GM12878 (cell line): ENCODE measurements around the gene PREB. TPM values are rescaled to one million over a fixed set of nuclear protein-coding genes. Genes with fewer than 3 reads are reported as not detected.
A peak's percentile ranks its signal among the peaks of the same experiment; 100 is the strongest.

ENCODE experiments used
- ATAC-seq: fragments of 200-7000 bp; cut with Tn5 transposase; 3 replicates; pipeline ENCODE4 v1.9.1; 2020; ENCODE audit warnings: mild to moderate bottlenecking, moderate library complexity
- BruUV-seq: library from RNA; stranded (reverse); fragments of 400-500 nt; replicated peaks from 2 replicates; lab custom pipeline; 2021; lab: Mats Ljungman, UMichigan
- CTCF ChIA-PET: fragments of 300-600 bp; sonication (Branson Sonifier 250); formaldehyde crosslinking; extraction: SDS; loops from one replicate; lab custom pipeline; 2021; ENCODE audit warnings: inconsistent platforms; lab: Yijun Ruan, JAX
- POLR2A ChIA-PET: fragments of 350-600 bp; formaldehyde crosslinking; extraction: SDS; loops from one replicate; lab custom pipeline; 2021; ENCODE audit warnings: inconsistent platforms; lab: Charles Lee
- RAD21 ChIA-PET: fragments of 300-600 bp; sonication (Branson Sonifier 250); formaldehyde crosslinking; loops from one replicate; lab custom pipeline; 2023; ENCODE audit warnings: antibody characterized with exemption; ENCODE audit not compliant: unreplicated experiment; lab: Charles Lee
- SMC1A ChIA-PET: fragments of 300-600 bp; sonication (Branson Sonifier 250); formaldehyde crosslinking; loops from one replicate; lab custom pipeline; 2023; ENCODE audit not compliant: unreplicated experiment, uncharacterized antibody; lab: Charles Lee
- DNase-seq: peaks from one replicate; pipeline ENCODE4 v3.0.0-alpha.2; 2011; ENCODE audit warnings: low read depth, low spot score
- FAIRE-seq: peaks from 3 replicates; lab custom pipeline; 2011; peaks lifted over from hg19 to GRCh38; lab: Jason Lieb, UNC
- H2AFZ ChIP-seq: 2 replicates; pipeline ENCODE4 v1.6.0; 2011; ENCODE audit warnings: low read depth, low read length, control low read depth; ENCODE audit not compliant: control insufficient read depth
- H3K27ac ChIP-seq: 2 replicates; pipeline ENCODE4 v1.5.1; 2011; ENCODE audit warnings: control low read depth; ENCODE audit not compliant: control insufficient read depth, insufficient read depth
- H3K27me3 ChIP-seq, 2 experiments: replicated peaks in 1 of 2; 2 replicates each; pipeline versions ENCODE4 v1.6.0 to v1.6.1; 2011; ENCODE audit warnings: low read length in 1 of 2; ENCODE audit not compliant: control insufficient read depth in 2 of 2, insufficient read depth in 2 of 2
- H3K36me3 ChIP-seq, 2 experiments: 2 replicates each; pipeline ENCODE4 v1.5.1; 2011; ENCODE audit warnings: low read length in 1 of 2; ENCODE audit not compliant: control insufficient read depth in 2 of 2, insufficient read depth in 2 of 2
- H3K4me1 ChIP-seq: 2 replicates; pipeline ENCODE4 v1.6.1; 2011; ENCODE audit warnings: mild to moderate bottlenecking, low read length, moderate library complexity, mixed read lengths; ENCODE audit not compliant: control insufficient read depth, insufficient read depth
- H3K4me2 ChIP-seq: 2 replicates; pipeline ENCODE4 v1.6.0; 2011; ENCODE audit warnings: control low read depth; ENCODE audit not compliant: control insufficient read depth, insufficient read depth
- H3K4me3 ChIP-seq: fragments of 200-600 bp; sonication (generic); 2 replicates; pipeline ENCODE4 v1.5.1; 2016
- H3K79me2 ChIP-seq: 2 replicates; pipeline ENCODE4 v1.6.0; 2011; ENCODE audit warnings: low read length; ENCODE audit not compliant: control insufficient read depth, insufficient read depth
- H3K9ac ChIP-seq: 2 replicates; pipeline ENCODE4 v1.8.0; 2011; ENCODE audit warnings: low read length, control low read depth, mixed read lengths; ENCODE audit not compliant: control insufficient read depth, insufficient read depth
- H3K9me3 ChIP-seq: replicated peaks from 3 replicates; pipeline ENCODE4 v1.5.1; 2011; ENCODE audit warnings: mild to moderate bottlenecking, low read length; ENCODE audit not compliant: control insufficient read depth, insufficient read depth
- H4K20me1 ChIP-seq: 2 replicates; pipeline ENCODE4 v1.6.0; 2011; ENCODE audit not compliant: control insufficient read depth, insufficient read depth
- BCL11A ChIP-seq: IDR thresholded peaks from 2 replicates; pipeline ENCODE4 v1.6.1; 2011; ENCODE audit warnings: low read depth, low read length
- CTCF ChIP-seq, 3 experiments: IDR thresholded peaks in 2 of 3; conservative IDR thresholded peaks in 1 of 3; 2 replicates each; pipeline ENCODE4 v1.5.1; 2011; ENCODE audit warnings: low read depth in 3 of 3, low read length in 3 of 3, mild to moderate bottlenecking in 3 of 3, control low read depth in 2 of 3, moderate library complexity in 2 of 3, inconsistent platforms in 1 of 3, mixed read lengths in 1 of 3; ENCODE audit not compliant: control insufficient read depth in 2 of 3, insufficient read depth in 1 of 3; ENCODE audit errors: extremely low read depth in 1 of 3
- HDAC2 ChIP-seq: fragments of 200-600 bp; sonication (generic); IDR thresholded peaks from 2 replicates; pipeline ENCODE4 v1.6.1; 2017
- KDM1A ChIP-seq: fragments of 200-600 bp; sonication (generic); IDR thresholded peaks from 2 replicates; pipeline ENCODE4 v1.6.1; 2016; ENCODE audit warnings: borderline replicate concordance
- NFIC ChIP-seq: IDR thresholded peaks from 2 replicates; pipeline ENCODE4 v1.6.1; 2012; ENCODE audit warnings: low read depth, mild to moderate bottlenecking, inconsistent platforms, low read length, moderate library complexity
- NFYB ChIP-seq: IDR thresholded peaks from 2 replicates; pipeline ENCODE4 v1.6.1; 2011; ENCODE audit warnings: low read depth, mild to moderate bottlenecking, low read length, improper control_type of control experiment, moderate library complexity; ENCODE audit not compliant: insufficient read depth
- NRF1 ChIP-seq: conservative IDR thresholded peaks from 2 replicates; pipeline ENCODE4 v1.6.1; 2011; ENCODE audit warnings: mild to moderate bottlenecking, low read depth, low read length, improper control_type of control experiment
- RELB ChIP-seq: fragments of 450-650 bp; IDR thresholded peaks from 2 replicates; pipeline ENCODE4 v1.6.1; 2017; ENCODE audit warnings: low read depth, mild to moderate bottlenecking, moderate library complexity
- SIN3A ChIP-seq: IDR thresholded peaks from 2 replicates; pipeline ENCODE4 v1.6.1; 2012; ENCODE audit warnings: low read depth, low read length, improper control_type of control experiment
- SKIL ChIP-seq: fragments of 450-650 bp; IDR thresholded peaks from 2 replicates; pipeline ENCODE4 v1.6.1; 2017; ENCODE audit warnings: mild to moderate bottlenecking, low read depth, inconsistent platforms; ENCODE audit not compliant: poor library complexity, severe bottlenecking
- SMAD1 ChIP-seq: fragments of 450-650 bp; IDR thresholded peaks from 2 replicates; pipeline ENCODE4 v1.6.1; 2018; ENCODE audit warnings: mild to moderate bottlenecking, low read depth; ENCODE audit not compliant: partially characterized antibody
- SPI1 ChIP-seq: IDR thresholded peaks from 2 replicates; pipeline ENCODE4 v1.6.1; 2011; ENCODE audit warnings: low read depth, mild to moderate bottlenecking, low read length, moderate library complexity, borderline replicate concordance; ENCODE audit not compliant: insufficient read depth
- TCF12 ChIP-seq: IDR thresholded peaks from 2 replicates; pipeline ENCODE4 v1.6.1; 2011; ENCODE audit warnings: low read depth, mild to moderate bottlenecking, low read length
- YBX1 ChIP-seq: fragments of 450-650 bp; IDR thresholded peaks from 2 replicates; pipeline ENCODE4 v1.6.1; 2016; ENCODE audit warnings: antibody characterized with exemption
- WGBS: methylation state at CpG from one replicate; pipeline ENCODE4 v1.1.6; 2016; ENCODE audit warnings: low lambda C conversion rate; ENCODE audit not compliant: insufficient replicate concordance, insufficient coverage; ENCODE audit errors: missing lambda C conversion rate; 5-methylcytosine and 5-hydroxymethylcytosine counted together
- in situ Hi-C: fragments of 300-500 bp; cut with MboI; formaldehyde crosslinking; loops from 9 replicates; pipeline ENCODE4 v1.14.3; 2018; ENCODE audit warnings: mixed read lengths
- intact Hi-C: fragments of 100-400 bp; cut with micrococcal nuclease; formaldehyde crosslinking; loops from one replicate; pipeline ENCODE4 v1.14.2; 2022; ENCODE audit not compliant: unreplicated experiment
- polyA plus RNA-seq, 11 experiments: library from polyadenylated mRNA; depleted of rRNA in 4 of 11; unstranded in 6 of 11; stranded (reverse) in 5 of 11; fragments of >200 nt; fragmentation: Nextera tagmentation in 4 of 11; fragmentation: Illumina TruSeq in 1 of 11; extraction: Ambion mirVana in 4 of 11; extraction: Trizol in 1 of 11; gene quantifications; 1 replicate in 1 of 11; 2 replicates in 10 of 11; pipeline versions ENCODE4 v1.2.1 to v1.2.3, GENCODE V29; 2011 to 2016; ENCODE audit warnings: inconsistent platforms in 2 of 11, missing spikeins in 2 of 11, low read depth in 1 of 11
- total RNA-seq, 4 experiments: library from RNA; depleted of rRNA in 3 of 4; stranded (reverse); fragments of >200 nt in 3 of 4; fragmentation: Illumina TruSeq in 1 of 4; extraction: Trizol in 1 of 4; gene quantifications; 2 replicates each; pipeline versions ENCODE4 v1.2.1 to v1.2.3, GENCODE V29; 2013 to 2021

PREB gene
- total and polyA plus RNA-seq, 10 of the 15 experiments (the other 5 are each of a cell fraction or from before 2014, with no cell fraction given), result 26.3 to 101 (median 52.7) TPM

- ATAC-seq (peak; percentile 89), FAIRE-seq (no peak), DNase-seq (no peak)
- Histone ChIP-seq H3K4me2 (peak within 1 kb of the TSS; percentile 95), H3K9me3 (no peaks in the 10 kb centered on the region), H4K20me1 (no peaks in the 10 kb centered on the region), H3K27me3 (peaks cover 6 to 8% of the 10 kb centered on the region in 2 experiments), H3K79me2 (no peaks in the 10 kb centered on the region), H3K4me1 (peaks cover 5% of the 10 kb centered on the region; the same call in 1 of the 2 replicates), H3K9ac (no peak within 1 kb of the TSS), H3K27ac (no peak within 1 kb of the TSS), H3K36me3 (no peaks in the 10 kb centered on the region), H3K4me3 (peak within 1 kb of the TSS; percentile 62; the same call in 1 of the 2 replicates), H2AFZ (peak within 1 kb of the TSS; percentile 95)
- 18% methylated on average over 30 of the region's 47 CpGs for WGBS
- CTCF ChIA-PET, result interaction anchor here (0.8 to 1.4 kb wide), 4 partner anchors 26 to 162 kb away, joined by 3 to 5 read pairs (median 4); no protein-coding TSS in a partner anchor
- intact Hi-C loops (no loop called here), in situ Hi-C loops (no loop called here)
- BruUV-seq, result no TSS peak
- SMC1A ChIA-PET, result interaction anchor here (1.6 to 1.7 kb wide), 3 partner anchors 10 to 156 kb away, joined by 5 to 7 read pairs (median 6); no protein-coding TSS in a partner anchor
- RAD21 ChIA-PET, result interaction anchor here (0.9 to 1.7 kb wide), 3 partner anchors 35 to 95 kb away, joined by 3 to 4 read pairs (median 3); no protein-coding TSS in a partner anchor
- POLR2A ChIA-PET, result interaction anchor here (0.6 to 1.3 kb wide), 3 partner anchors 10 to 78 kb away, joined by 3 to 5 read pairs (median 4); no protein-coding TSS in a partner anchor
- TF ChIP-seq NFYB (0 out of 2 replicates have a peak, but pooled peaks have one; percentile 14), SPI1 (no peak), NRF1 (no peak), NFIC (no peak), YBX1 (no peak), SMAD1 (no peak), RELB (no peak), HDAC2 (no peak), SIN3A (no peak), TCF12 (no peak), SKIL (no peak), CTCF (IDR thresholded peaks at IDR 0.05 in 2 of 3, conservative IDR thresholded peaks at IDR 0.05 in 1 of 3; ENCODE audit: control insufficient read depth in 2 of 3, extremely low read depth in 1 of 3, insufficient read depth in 1 of 3, low read depth in 3 of 3, low read length in 3 of 3) (peak in 1 of 3 experiments; percentile 11; a peak in 1 of 6 replicates), BCL11A (no peak), KDM1A (no peak)
Measured at GRCh38 chr2:27123302-27124150, 10.9 kb downstream of the PREB start, which contains the start of gene ABHD1. TSS of gene ABHD1 (plus strand) at chr2:27123815. CDS start at chr2:27123949, 134 bp downstream.
